HepG2 (cell line): ENCODE measurements around the gene TCN2.

Source experiments
- ARID2 ChIP-seq: sonication (generic); formaldehyde crosslinking; IDR thresholded peaks from 2 replicates; pipeline ENCODE4 v1.8.1; 2022; ENCODE audit warnings: mild to moderate bottlenecking, missing genetic modification reagents, borderline replicate concordance
- GABPA ChIP-seq, 2 experiments: IDR thresholded peaks; 2 replicates each; pipeline ENCODE4 v1.6.1; 2011 to 2016; ENCODE audit warnings: low read depth in 2 of 2, low read length in 1 of 2, missing biosample characterization in 1 of 2, missing genetic modification characterization in 1 of 2
- MAZ ChIP-seq, 2 experiments: sonication (generic) in 1 of 2; formaldehyde crosslinking in 1 of 2; IDR thresholded peaks; 2 replicates each; pipeline versions ENCODE4 v1.5.0 to v1.6.1; 2012 to 2020; ENCODE audit warnings: low read depth in 2 of 2, mild to moderate bottlenecking in 2 of 2, borderline replicate concordance in 1 of 2, improper control_type of control experiment in 1 of 2, low read length in 1 of 2, missing genetic modification reagents in 1 of 2, moderate library complexity in 1 of 2
- MED13 ChIP-seq: sonication (generic); formaldehyde crosslinking; IDR thresholded peaks from 2 replicates; pipeline ENCODE4 v1.5.0; 2020; ENCODE audit warnings: missing genetic modification reagents
- NFE2L2 ChIP-seq: fragments of 150-350 bp; IDR thresholded peaks from 2 replicates; pipeline ENCODE4 v1.6.1; 2014; ENCODE audit warnings: low read length
- RAD21 ChIP-seq: fragments of 450-650 bp; formaldehyde crosslinking; IDR thresholded peaks from 2 replicates; pipeline ENCODE4 v1.5.0; 2020; ENCODE audit warnings: mild to moderate bottlenecking
- ZFP37 ChIP-seq: sonication (generic); formaldehyde crosslinking; IDR thresholded peaks from 2 replicates; pipeline ENCODE4 v1.4.0; 2020; ENCODE audit warnings: missing genetic modification reagents, borderline replicate concordance
- ZNF558 ChIP-seq: sonication (generic); formaldehyde crosslinking; IDR thresholded peaks from 2 replicates; pipeline ENCODE4 v1.9.0; 2022; ENCODE audit warnings: mild to moderate bottlenecking, missing genetic modification reagents, borderline replicate concordance
- ZSCAN20 ChIP-seq: sonication (generic); formaldehyde crosslinking; IDR thresholded peaks from 2 replicates; pipeline ENCODE4 v1.4.0; 2020; ENCODE audit warnings: missing genetic modification reagents, mild to moderate bottlenecking, borderline replicate concordance
- TF ChIP-seq, protein P1 (sequence below): sonication (generic); formaldehyde crosslinking; IDR thresholded peaks from 2 replicates; pipeline ENCODE4 v1.5.0; 2020; ENCODE audit warnings: mild to moderate bottlenecking, missing genetic modification reagents, moderate library complexity
- TF ChIP-seq, protein P2 (sequence below): sonication (generic); formaldehyde crosslinking; IDR thresholded peaks from 2 replicates; pipeline ENCODE4 v1.9.0; 2022; ENCODE audit warnings: missing genetic modification reagents, mild to moderate bottlenecking, borderline replicate concordance
- TF ChIP-seq, protein P3 (sequence below): IDR thresholded peaks from 2 replicates; pipeline ENCODE4 v1.6.1; 2016; ENCODE audit warnings: missing biosample characterization, missing genetic modification reagents, low read depth
- TF ChIP-seq, protein P4 (sequence below), 2 experiments: IDR thresholded peaks; 2 replicates each; pipeline ENCODE4 v1.6.1; 2011 to 2012; ENCODE audit warnings: low read length in 2 of 2, borderline replicate concordance in 1 of 2, low read depth in 1 of 2, mild to moderate bottlenecking in 1 of 2, moderate library complexity in 1 of 2

DNA sequence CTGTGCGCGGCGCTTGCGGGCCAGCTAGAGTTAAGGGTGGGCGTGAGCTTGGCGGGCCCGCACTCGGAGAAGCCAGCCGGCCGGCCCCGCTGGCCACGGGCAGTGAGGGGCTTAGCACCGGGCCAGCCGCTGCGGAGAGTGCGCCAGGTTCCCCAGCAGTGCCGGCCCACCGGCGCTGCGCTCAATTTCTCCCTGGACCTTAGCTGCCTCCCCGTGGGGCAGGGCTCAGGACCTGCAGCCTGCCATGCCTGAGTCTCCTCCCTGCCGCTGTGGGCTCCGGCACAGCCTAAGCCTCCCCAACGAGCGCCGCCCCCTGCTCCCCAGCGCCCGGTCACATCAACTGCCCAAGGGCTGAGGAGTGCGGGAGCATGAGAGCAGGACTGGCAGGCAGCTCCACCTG is 10.1 kb upstream of the TCN2 start:
- no peak for TF ChIP-seq ZSCAN20
- TF ChIP-seq MAZ (IDR thresholded peaks at IDR 0.05; ENCODE audit: borderline replicate concordance, low read depth, low read length), result no peak
- no peak for TF ChIP-seq MAZ (CRISPR knock-in tag; IDR thresholded peaks at IDR 0.05; ENCODE audit: low read depth)
- TF ChIP-seq, protein P1, sequence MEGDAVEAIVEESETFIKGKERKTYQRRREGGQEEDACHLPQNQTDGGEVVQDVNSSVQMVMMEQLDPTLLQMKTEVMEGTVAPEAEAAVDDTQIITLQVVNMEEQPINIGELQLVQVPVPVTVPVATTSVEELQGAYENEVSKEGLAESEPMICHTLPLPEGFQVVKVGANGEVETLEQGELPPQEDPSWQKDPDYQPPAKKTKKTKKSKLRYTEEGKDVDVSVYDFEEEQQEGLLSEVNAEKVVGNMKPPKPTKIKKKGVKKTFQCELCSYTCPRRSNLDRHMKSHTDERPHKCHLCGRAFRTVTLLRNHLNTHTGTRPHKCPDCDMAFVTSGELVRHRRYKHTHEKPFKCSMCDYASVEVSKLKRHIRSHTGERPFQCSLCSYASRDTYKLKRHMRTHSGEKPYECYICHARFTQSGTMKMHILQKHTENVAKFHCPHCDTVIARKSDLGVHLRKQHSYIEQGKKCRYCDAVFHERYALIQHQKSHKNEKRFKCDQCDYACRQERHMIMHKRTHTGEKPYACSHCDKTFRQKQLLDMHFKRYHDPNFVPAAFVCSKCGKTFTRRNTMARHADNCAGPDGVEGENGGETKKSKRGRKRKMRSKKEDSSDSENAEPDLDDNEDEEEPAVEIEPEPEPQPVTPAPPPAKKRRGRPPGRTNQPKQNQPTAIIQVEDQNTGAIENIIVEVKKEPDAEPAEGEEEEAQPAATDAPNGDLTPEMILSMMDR (CRISPR knock-in tag), result no peak
- no peak for TF ChIP-seq ZFP37 (CRISPR knock-in tag)
- TF ChIP-seq ARID2 (CRISPR knock-in tag), result no peak
- no peak for TF ChIP-seq GABPA (IDR thresholded peaks at IDR 0.05; ENCODE audit: low read depth, low read length)
- TF ChIP-seq GABPA (CRISPR knock-in tag; IDR thresholded peaks at IDR 0.05; ENCODE audit: low read depth), result no peak
- no peak for TF ChIP-seq ZNF558 (CRISPR knock-in tag)
- TF ChIP-seq, protein P2, sequence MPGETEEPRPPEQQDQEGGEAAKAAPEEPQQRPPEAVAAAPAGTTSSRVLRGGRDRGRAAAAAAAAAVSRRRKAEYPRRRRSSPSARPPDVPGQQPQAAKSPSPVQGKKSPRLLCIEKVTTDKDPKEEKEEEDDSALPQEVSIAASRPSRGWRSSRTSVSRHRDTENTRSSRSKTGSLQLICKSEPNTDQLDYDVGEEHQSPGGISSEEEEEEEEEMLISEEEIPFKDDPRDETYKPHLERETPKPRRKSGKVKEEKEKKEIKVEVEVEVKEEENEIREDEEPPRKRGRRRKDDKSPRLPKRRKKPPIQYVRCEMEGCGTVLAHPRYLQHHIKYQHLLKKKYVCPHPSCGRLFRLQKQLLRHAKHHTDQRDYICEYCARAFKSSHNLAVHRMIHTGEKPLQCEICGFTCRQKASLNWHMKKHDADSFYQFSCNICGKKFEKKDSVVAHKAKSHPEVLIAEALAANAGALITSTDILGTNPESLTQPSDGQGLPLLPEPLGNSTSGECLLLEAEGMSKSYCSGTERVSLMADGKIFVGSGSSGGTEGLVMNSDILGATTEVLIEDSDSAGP (CRISPR knock-in tag), result no peak
- TF ChIP-seq, protein P3, sequence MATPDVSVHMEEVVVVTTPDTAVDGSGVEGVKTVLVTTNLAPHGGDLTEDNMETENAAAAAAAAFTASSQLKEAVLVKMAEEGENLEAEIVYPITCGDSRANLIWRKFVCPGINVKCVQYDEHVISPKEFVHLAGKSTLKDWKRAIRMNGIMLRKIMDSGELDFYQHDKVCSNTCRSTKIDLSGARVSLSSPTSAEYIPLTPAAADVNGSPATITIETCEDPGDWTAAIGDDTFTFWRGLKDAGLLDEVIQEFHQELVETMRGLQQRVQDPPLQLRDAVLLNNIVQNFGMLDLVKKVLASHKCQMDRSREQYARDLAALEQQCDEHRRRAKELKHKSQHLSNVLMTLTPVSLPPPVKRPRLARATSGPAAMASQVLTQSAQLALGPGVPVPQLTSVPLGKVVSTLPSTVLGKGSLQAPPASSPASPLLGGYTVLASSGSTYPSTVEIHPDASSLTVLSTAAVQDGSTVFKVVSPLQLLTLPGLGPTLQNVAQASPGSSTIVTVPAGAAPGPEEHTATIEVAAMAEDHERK, result no peak
- no peak for TF ChIP-seq RAD21 (CRISPR knock-in tag)
- TF ChIP-seq, protein P4, sequence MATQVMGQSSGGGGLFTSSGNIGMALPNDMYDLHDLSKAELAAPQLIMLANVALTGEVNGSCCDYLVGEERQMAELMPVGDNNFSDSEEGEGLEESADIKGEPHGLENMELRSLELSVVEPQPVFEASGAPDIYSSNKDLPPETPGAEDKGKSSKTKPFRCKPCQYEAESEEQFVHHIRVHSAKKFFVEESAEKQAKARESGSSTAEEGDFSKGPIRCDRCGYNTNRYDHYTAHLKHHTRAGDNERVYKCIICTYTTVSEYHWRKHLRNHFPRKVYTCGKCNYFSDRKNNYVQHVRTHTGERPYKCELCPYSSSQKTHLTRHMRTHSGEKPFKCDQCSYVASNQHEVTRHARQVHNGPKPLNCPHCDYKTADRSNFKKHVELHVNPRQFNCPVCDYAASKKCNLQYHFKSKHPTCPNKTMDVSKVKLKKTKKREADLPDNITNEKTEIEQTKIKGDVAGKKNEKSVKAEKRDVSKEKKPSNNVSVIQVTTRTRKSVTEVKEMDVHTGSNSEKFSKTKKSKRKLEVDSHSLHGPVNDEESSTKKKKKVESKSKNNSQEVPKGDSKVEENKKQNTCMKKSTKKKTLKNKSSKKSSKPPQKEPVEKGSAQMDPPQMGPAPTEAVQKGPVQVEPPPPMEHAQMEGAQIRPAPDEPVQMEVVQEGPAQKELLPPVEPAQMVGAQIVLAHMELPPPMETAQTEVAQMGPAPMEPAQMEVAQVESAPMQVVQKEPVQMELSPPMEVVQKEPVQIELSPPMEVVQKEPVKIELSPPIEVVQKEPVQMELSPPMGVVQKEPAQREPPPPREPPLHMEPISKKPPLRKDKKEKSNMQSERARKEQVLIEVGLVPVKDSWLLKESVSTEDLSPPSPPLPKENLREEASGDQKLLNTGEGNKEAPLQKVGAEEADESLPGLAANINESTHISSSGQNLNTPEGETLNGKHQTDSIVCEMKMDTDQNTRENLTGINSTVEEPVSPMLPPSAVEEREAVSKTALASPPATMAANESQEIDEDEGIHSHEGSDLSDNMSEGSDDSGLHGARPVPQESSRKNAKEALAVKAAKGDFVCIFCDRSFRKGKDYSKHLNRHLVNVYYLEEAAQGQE (IDR thresholded peaks at IDR 0.05; ENCODE audit: borderline replicate concordance in 1 of 2, low read depth in 1 of 2, low read length in 2 of 2), result no peak
- no peak for TF ChIP-seq NFE2L2
- TF ChIP-seq MED13 (CRISPR knock-in tag), result no peak
